GM19099 (cell line): ENCODE measurements around the gene ACCSL.

Experiments
- POLR2A ChIP-seq: IDR thresholded peaks from 3 replicates; pipeline ENCODE4 v1.6.1; 2011; ENCODE audit warnings: low read depth; ENCODE audit not compliant: insufficient read length; ENCODE audit errors: extremely low read depth

Gene ACCSL

DNA sequence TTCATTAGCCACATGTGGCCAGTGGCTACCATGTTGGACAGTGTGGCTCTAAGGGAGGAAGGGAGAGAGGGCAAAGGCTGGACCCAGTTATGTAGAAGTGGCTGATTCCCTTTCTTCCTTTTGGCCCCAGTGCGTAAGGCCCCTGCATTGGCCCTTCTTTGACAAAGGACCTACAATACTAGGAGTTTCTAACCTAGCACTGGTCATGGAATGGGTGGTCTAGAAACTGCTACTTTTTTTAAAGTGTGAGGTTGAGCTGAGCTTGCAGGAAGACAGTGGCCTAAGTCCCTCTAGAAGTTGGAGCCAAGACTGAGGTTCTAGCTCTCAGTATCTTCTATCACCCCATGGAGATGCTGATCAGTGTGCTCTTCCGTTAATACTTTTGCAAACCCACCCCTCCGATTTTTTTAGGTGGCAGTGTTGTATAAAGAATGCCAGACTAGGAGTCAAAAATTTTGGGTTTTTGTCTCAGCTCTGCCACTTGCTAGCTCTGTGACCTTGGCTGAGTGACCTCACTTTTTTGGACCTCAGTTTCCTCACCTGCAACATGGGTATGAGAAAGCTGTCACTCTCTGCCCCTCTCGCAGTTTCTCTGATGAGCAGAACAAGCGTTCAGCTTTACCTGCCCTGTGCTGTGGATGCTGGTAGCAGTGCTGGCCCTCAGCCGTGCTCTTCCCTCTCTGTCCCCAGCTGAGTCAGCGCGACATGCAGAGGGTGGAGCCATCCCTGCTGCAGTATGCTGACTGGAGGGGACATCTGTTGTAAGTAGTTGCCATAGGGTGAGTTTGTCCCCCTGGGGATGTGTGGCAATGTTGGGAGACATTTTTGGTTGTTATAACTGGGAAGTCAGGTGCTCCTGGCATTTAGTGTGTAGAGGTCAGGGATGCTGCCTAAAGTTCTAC lies 25.2 kb downstream of the ACCSL start:
- TF ChIP-seq POLR2A: no peak

DNA sequence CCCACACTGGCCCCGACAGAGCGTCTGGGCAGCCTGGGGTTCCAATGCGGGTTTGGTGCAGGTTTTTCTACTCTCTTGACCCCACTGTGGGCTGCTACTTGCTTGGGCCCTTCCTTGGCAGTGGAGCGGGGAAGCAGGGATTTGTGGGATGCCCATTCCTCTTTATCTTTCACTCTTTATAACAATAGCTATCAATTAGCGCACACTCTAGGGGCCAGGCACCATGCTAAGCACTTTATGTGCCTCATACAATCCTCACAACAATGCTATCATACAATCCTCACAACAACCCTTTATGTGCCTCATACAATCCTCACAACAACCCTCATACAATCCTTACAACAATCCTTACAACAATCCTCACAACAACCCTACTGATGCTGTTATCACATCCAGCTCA lies 31.0 kb downstream of the ACCSL start:
- TF ChIP-seq POLR2A: no peak

DNA sequence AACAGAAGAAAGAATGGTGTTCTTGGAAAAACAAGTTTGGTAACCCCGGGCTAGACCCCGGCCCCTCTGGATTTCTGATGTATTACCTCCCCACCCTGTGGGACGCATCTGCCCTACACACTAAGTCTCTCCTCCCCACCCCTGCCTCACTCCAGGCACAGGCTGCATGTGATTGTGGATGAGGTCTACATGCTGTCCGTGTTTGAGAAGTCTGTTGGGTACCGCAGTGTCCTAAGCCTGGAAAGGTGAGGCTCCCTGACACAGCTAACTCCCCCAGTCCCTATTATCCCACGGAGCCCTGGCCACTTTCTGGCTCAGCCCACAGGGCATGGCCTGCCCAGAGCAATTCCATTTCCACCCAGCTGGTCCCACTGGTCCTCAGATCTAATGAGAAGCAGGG lies 31.6 kb downstream of the ACCSL start:
- TF ChIP-seq POLR2A: no peak

DNA sequence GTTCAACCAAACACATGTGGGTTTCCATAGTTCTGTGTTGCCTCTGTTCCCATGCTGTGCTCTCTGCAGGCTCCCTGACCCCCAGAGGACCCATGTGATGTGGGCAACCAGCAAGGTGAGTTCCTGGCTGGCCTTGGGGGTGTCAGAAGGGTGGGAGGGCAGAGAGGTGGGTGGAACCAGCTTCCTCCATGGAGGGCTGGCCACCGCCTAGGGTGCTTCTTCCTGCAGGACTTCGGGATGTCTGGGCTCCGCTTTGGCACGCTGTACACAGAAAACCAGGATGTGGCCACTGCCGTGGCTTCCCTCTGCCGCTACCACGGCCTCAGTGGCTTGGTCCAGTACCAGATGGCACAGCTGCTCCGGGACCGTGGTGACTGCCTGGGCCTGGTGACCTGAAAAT lies 33.2 kb downstream of the ACCSL start:
- TF ChIP-seq POLR2A: no peak

DNA sequence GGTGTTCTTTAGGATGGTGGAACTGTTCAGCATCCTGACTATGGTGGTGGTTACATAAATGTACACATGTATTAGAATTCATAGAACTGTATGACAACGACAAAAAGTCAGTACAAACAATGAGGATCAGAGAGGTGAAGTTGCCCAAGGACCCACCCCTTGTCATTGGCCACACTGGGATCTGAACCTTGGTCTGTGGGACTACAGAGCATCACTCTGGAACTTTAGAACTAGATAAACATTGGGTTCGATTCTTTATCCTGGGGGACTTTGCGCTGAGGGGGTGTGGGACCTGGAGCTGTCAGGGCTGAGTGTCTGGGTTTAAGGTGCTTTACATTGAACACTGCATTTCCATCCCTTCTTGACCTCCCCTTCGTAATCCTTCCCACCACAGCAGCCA lies 34.9 kb downstream of the ACCSL start:
- TF ChIP-seq POLR2A: no peak

DNA sequence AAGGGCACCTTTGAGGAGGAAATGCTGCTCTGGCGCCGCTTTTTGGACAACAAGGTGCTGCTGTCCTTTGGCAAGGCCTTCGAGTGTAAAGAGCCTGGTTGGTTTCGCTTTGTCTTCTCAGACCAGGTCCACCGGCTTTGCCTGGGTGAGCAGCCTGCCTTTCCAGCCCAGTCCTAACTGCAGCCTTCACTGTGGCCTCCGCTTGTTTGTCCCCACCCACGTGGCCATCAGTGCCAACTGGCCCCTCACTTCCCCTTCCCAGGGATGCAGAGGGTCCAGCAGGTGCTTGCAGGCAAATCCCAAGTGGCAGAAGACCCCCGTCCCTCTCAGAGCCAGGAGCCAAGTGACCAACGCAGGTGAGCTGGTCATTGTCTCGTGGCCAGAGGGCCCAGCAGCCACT lies 35.7 kb downstream of the ACCSL start:
- no peak for TF ChIP-seq POLR2A

DNA sequence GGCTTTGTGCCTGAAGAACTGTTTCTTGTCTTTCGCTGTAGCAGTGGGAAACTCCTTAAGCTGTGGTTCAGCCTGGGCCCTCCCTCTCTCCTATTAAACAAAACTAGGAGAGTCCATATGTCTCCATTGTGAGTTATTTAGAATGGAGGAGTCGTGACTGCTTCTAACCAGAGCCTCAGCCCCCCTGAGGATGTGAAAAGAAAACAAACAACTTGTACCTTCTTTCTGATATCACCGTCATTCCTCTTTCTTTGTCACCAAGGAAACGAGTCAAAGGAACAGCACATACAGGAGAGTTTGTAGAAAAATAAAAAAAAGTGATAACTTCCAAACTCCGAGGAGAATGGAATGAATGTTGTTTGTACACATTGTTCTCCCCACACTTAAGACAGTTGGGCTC lies 36.1 kb downstream of the ACCSL start:
- no peak for TF ChIP-seq POLR2A

DNA sequence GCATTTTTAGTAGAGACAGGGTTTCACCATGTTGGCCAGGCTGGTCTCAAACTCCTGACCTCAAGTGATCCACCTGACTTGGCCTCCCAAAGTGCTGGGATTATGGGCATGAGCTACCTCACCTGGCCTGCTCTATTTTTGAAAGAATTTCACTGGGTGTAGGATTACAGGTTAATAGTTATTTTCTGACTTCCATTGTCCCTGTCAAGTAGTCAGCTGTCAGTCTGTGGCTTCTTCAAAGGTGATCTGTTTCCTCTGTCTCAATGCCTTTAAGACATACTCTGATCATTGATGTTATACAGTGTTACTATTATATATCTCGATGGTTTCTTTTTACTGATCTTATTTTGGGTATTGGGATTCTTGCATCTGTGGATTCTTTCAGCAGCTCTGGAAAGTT lies 37.5 kb downstream of the ACCSL start:
- no peak for TF ChIP-seq POLR2A

DNA sequence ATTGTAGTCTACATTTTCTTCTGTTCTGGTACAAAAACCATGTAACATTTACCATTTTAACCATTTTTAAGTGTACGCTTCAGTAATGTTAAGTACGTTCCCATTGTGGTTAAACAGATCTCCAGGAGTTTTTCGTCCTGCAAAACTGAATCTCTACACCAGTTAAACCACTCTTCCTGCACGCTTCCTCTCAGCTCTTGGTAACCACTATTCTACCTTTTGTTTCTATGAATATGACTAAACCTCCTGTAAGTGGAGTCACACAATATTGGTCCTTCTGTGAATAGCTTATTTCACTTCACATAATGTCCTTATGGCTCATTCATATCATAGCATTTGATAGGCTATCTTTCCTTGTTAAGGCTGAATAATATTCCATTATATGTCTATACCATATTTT lies 40.6 kb downstream of the ACCSL start:
- TF ChIP-seq POLR2A: no peak

DNA sequence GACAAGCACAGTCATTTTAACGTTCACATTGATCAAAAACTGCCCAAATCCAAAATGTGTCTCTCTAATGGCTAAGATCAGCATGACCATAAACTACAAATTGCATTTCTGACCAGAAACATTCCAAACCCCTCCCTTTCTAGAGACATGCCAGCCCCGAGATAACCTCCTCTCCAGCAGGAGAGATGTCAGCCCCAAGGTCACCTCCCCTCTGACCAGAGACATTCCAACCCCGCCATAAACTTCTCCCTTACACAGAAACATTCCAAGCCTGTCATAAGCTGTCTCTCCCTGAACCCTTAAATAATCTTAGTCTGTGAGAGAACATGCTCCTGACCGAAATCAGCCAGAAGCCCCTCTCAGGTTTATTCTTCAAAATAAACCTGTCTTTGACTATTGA lies 41.1 kb downstream of the ACCSL start:
- TF ChIP-seq POLR2A: no peak

DNA sequence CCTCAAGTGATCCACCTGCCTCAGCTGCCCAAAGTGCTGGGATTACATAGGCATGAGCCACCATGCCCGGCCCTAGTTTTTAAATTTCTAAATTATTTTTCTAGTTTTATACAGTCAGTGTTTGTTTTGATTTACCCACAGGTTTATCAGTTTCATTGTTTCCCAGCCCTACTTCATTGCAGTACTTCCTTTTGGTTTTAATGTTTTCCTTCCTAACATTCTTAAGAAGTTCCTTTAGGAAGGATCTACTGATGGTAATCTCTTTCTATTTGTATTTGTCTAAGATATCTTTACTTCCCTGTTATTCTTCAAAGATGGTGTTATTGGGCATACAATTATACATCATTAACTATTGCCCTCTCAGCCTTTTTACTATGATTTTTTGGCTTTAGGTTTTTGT lies 42.8 kb downstream of the ACCSL start:
- TF ChIP-seq POLR2A: no peak

DNA sequence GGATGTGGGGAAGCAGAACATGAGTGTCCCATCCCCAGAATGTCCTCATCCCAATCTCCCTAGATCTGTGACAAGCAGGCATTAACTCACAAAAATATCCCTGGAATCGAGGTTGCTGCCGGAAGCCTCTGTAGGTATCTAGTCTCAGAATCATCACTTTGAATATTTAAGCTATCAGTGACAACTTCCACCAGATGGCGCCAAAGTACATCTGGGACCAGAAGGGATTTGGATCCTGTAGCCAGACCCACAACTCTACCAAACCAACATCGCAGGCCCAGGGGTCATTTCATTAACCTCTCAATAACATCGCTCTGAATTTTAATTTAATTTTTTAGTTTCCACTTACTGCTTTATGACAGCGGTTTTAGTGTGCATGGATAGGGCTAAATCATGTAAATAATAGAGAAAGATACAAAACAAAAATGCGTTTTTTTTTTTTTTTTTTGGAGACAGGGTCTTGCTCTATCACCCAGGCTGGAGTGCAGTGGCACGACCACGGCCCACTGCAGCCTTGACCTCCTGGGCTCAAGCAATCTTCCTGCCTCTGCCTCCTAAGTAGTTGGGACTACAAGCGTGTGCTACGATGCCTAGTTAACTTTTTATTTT lies 46.6 kb downstream of the ACCSL start:
- no peak for TF ChIP-seq POLR2A

DNA sequence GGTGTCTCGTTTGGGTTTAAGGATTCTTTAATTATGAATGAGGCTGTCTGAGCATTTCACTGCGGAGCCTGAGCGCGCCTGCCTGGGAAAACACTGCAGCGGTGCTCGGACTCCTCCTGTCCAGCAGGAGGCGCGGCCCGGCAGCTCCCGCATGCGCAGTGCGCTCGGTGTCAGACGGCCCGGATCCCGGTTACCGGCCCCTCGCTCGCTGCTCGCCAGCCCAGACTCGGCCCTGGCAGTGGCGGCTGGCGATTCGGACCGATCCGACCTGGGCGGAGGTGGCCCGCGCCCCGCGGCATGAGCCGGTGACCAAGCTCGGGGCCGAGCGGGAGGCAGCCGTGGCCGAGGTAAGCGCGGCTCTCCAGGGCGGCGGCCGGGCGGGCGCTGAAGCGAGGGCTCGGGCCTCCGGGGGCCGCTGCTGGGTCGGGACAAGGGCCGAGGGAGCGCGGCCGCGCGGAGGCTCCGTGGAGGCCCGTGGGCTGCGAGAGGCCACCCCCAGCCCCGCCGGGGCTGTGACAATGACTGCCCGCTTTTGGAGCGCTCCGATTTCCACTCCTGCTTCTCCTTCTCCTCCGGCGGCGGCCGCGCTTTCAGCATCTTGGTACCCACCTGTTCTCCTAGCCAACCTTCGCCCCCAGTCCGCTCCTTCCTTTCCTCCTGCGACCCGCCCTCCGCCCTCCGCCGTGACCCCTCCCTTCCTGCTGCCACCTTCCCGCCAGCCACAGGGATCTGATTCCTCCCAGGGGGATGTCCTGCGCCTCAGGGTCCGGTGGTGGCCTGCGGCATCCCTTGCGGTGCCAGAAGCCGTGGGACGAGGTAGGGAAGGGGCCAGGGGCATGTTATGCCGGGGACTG lies 48.0 kb downstream of the ACCSL start, which contains the start of gene EXT2:
EXT2 (plus strand) TSS at position 173 of the 854 bp plus-strand sequence. CDS start 12,035 bp downstream, outside the sequence.
- TF ChIP-seq POLR2A: peak; percentile 58

DNA sequence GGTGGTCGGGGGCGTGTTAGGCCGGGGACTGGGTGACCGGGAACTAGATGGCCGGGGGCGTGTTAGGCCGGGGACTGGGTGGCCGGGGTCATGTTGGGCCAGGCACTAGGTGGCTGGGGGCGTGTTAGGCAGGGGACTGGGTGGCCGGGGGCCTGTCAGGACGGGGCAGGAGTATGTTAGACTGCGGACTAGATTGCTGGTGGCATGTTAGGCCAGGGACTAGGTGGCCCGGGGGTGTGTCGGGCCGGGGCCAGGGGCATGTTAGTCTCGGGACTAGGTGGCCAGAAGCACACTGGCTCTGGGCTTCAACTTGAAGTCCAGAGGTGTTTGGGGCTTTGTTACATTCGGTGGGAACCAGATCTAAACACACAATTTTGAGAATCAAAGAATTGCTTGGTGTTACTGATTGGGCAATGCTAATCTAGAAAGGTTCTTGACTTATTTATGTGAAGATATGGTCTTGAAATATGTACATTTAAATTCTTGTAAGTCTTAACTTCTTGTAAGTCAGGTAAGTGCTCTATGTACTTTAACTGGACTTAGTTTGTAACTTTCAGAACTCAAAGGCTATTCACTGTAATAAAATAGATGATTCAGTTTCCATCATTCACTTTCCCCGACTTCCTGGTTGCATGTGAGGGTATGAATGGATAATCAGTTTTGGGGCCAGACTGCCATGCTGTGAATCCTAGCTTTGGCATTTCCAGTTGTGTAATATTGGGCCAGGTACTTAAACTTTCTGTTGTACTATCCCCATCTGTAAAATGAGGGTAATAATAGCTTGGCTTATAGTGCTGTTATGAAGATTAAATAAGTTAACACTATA lies 48.8 kb downstream of the ACCSL start:
- no peak for TF ChIP-seq POLR2A

DNA sequence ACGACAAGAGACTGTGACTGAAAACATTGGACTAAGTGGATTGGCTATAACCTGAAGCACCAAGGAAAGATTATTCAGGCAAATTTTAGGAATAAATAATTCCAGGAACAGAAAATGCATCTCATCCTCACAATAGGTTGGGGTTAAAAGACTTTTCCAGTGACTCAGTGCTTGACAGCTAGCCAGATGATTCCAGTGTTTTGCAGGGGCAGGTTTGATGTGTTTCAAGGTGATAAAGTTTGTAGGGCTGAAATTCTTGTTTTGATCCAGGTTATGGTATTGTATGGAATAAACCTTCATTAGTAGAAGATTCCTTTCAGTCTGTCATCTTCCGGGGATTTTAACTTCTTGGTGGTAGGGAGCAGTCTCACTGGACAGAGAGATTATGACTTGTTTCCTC lies 50.0 kb downstream of the ACCSL start:
- no peak for TF ChIP-seq POLR2A

DNA sequence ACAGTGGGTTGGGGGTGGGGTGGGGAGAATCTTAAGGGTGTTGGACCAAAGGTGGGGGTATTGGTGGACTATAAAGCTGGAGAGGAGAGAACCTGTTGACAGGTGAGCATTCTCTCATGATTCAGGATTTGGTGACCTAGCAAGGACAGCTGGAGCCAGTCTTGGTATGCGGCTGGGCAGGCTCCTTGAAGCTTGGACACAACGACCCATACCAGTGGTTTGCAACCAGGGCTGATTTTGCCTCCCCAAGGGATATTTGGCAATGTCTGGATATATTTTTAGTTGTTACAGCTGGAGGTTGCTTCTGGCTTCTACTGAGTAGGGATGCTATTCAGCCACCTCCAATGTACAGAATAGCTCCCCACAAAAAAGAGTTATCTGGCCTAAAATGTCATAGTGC lies 53.3 kb downstream of the ACCSL start:
- TF ChIP-seq POLR2A: no peak
